ENCODE measurements around the gene RNF168. TPM values are rescaled to one million over a fixed set of nuclear protein-coding genes. Genes with fewer than 3 reads are reported as not detected.
"Not testable (repeated sequence)": the region's sequence is repeated elsewhere in the genome, so short reads cannot be mapped to it uniquely, and the experiment has no call there.

RNF168 gene
- 26.0 and 30.0 TPM in 2 replicates for total RNA-seq (2014; rRNA removed; shearing (Covaris generic))

DNA sequence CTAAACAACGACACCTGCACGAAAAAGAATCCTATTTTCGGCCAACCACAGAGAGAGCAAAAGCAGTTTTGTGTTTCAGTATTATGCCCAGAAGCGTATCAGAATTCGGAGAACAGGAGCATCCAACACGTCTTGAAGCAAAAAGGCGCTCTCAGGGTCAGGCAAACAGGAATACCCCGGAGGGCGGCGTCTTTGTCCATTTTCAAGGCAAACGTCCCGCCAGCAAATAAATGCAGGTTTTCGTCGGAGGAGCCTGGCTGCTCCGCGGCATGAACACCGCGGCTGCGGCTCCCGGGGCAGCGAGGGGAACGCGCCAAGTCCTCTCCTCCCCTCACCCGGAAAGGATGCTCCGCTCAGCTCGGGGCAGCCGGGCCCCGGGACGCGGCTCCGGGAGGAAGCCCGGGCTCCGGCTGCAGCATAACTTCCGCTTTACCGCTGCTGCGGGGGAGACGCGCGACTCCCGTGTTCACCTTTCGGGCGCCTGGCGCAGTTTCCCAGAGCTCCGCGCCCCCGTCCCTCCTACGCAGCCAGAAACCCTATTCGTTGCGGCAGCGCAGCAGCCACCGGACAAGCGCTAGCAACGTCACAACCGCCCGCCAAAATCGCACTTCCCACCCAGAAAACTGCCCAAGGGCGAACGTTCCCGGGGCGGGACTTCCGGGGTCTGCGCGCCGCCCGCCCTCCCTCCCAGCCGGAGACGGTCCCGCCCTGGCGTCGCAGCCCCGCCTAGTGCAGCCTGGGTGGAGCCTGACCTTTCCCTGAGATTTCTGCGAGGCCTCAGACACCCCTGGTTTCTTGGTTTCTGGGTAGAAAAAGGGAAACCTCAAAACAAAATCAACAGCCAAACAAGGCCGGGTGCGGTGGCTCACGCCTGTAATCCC lies at the start of gene RNF168:
RNF168 (minus strand) TSS at position 573 of the 881 bp plus-strand sequence. CDS start 595 bp downstream, outside the sequence.
- peak; percentile 94 to 96 for DNase-seq

GRCh38 chr3:196552253-196552652 lies 48.7 kb upstream of the RNF168 start:
- Histone ChIP-seq H3K27me3 (no peaks in the 10 kb centered on the region), H3K4me1 (no peaks in the 10 kb centered on the region), H3K4me3 (no peak overlapping the region), H3K9me3 (replicated peaks) (no peaks in the 10 kb centered on the region), H3K27ac (no peak overlapping the region), H3K36me3 (no peaks in the 10 kb centered on the region)
- DNase-seq = no peak

More for the DNA sequence above, at the start of gene RNF168:
- peak within 1 kb of the TSS; percentile 71 for H3K27ac ChIP-seq
- 0 out of 2 replicates have a peak, but pooled peaks cover 2% of the 10 kb centered on the region for H3K36me3 ChIP-seq
- no peaks in the 10 kb centered on the region for H3K27me3 ChIP-seq
- H3K4me1 ChIP-seq = no peaks in the 10 kb centered on the region
- H3K9me3 ChIP-seq (replicated peaks) = no peaks in the 10 kb centered on the region
- H3K4me3 ChIP-seq = peak within 1 kb of the TSS; percentile 86

DNA sequence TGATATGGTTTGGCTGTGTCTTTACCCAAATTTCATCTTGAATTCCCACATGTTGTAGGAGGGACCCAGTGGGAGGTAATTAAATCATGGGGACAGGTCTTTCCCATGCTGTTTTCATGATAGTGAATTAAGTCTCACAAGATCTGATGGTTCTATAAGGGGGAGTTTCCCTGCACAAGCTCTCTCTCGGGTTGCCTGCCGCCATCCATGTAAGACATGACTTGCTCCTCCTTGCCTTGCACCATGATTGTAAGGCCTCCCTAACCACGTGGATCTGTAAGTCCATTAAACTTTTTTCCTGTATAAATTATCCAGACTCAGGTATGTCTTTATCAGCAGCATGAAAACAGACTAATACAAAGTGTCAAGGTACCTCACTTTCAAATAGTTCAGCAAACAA lies 46.6 kb upstream of the RNF168 start:
- not testable (repeated sequence) for H3K4me3 ChIP-seq; H3K27me3 ChIP-seq; DNase-seq; H3K36me3 ChIP-seq; H3K9me3 ChIP-seq (replicated peaks); H3K4me1 ChIP-seq; H3K27ac ChIP-seq

DNA sequence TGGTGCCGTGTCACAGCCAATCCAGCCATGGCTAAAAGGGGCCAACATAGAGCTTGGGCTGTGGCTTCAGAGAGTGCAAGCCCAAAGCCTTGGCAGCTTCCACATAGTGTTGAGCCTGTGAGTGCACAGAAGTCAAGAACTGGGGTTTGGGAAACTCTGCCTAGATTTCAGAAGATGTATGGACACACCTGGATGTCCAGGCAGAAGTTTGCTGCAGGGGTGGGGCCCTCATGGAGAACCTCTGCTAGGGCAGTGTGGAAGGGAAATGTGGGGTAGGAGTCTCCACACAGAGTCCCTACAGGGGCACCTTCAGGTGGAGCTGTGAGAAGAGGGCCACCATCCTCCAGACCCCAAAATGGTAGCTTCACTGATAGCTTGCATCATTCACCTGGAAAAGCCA lies 45.7 kb upstream of the RNF168 start:
- not testable (repeated sequence) for H3K27me3 ChIP-seq; H3K36me3 ChIP-seq; H3K9me3 ChIP-seq (replicated peaks); H3K27ac ChIP-seq; H3K4me3 ChIP-seq; DNase-seq; H3K4me1 ChIP-seq

- no peaks in the 10 kb centered on the region for H3K4me1 ChIP-seq
- H3K27ac ChIP-seq = no peak overlapping the region
- DNase-seq = no peak
- no peak overlapping the region for H3K4me3 ChIP-seq
- H3K36me3 ChIP-seq = no peaks in the 10 kb centered on the region
- no peaks in the 10 kb centered on the region for H3K27me3 ChIP-seq
- no peaks in the 10 kb centered on the region for H3K9me3 ChIP-seq (replicated peaks)
These were observed 43.5 kb upstream of the RNF168 start for GRCh38 chr3:196547067-196547466.

DNA sequence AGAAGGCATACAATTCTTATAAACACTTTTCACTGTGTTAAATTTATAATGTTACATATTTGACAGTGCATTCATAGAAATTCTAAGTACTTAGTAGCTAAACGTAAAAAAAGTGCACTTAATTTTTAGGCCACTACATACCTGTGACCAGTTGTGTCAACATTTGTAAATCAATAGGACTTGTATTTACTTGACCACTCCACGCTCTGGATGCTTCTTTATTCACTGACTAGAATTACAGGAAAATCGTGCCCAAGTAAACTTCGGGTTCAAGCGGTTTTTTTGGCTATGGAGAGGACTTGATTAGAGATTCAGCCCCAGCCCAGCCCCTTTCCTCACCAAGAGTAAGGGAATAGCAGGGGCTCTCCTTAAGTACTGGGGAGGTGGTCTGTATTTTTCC lies 43.0 kb upstream of the RNF168 start:
- Histone ChIP-seq H3K27ac (no peak overlapping the region), H3K9me3 (replicated peaks) (peaks cover 4% of the 10 kb centered on the region; the same call in 1 of the 2 replicates), H3K27me3 (peaks cover under 1% of the 10 kb centered on the region; the same call in 1 of the 2 replicates)

GRCh38 chr3:196544491-196544992 lies 41.0 kb upstream of the RNF168 start:
- H3K4me1 ChIP-seq = no peaks in the 10 kb centered on the region
- H3K27ac ChIP-seq = no peak overlapping the region
- H3K4me3 ChIP-seq = no peak overlapping the region
- peaks cover 2% of the 10 kb centered on the region; the same call in 1 of the 2 replicates for H3K27me3 ChIP-seq
- DNase-seq = no peak
- H3K9me3 ChIP-seq (replicated peaks) = peaks cover 5% of the 10 kb centered on the region; the same call in 1 of the 2 replicates
- H3K36me3 ChIP-seq = no peaks in the 10 kb centered on the region

More for the DNA sequence above, 43.0 kb upstream of the RNF168 start:
- no peak for DNase-seq
- no peak overlapping the region for H3K4me3 ChIP-seq
- no peaks in the 10 kb centered on the region for H3K4me1 ChIP-seq
- no peaks in the 10 kb centered on the region for H3K36me3 ChIP-seq

GRCh38 chr3:196541684-196542445 lies 38.3 kb upstream of the RNF168 start:
- Histone ChIP-seq H3K27me3 (peaks cover 2% of the 10 kb centered on the region; the same call in 1 of the 2 replicates), H3K36me3 (no peaks in the 10 kb centered on the region), H3K4me1 (no peaks in the 10 kb centered on the region), H3K4me3 (no peak overlapping the region), H3K9me3 (replicated peaks) (peaks cover 5% of the 10 kb centered on the region; the same call in 1 of the 2 replicates), H3K27ac (no peak overlapping the region)
- DNase-seq = no peak

- Histone ChIP-seq H3K4me1 (no peaks in the 10 kb centered on the region), H3K9me3 (replicated peaks) (peaks cover 5% of the 10 kb centered on the region; the same call in 1 of the 2 replicates), H3K4me3 (no peak overlapping the region), H3K27me3 (peaks cover 2% of the 10 kb centered on the region; the same call in 1 of the 2 replicates), H3K36me3 (no peaks in the 10 kb centered on the region), H3K27ac (no peak overlapping the region)
- no peak for DNase-seq
These were observed 33.9 kb upstream of the RNF168 start for GRCh38 chr3:196537319-196537984.

- no peaks in the 10 kb centered on the region for H3K36me3 ChIP-seq
- no peaks in the 10 kb centered on the region for H3K27me3 ChIP-seq
- no peaks in the 10 kb centered on the region for H3K4me1 ChIP-seq
- H3K27ac ChIP-seq = no peak overlapping the region
- H3K4me3 ChIP-seq = no peak overlapping the region
- H3K9me3 ChIP-seq (replicated peaks) = peaks cover 5% of the 10 kb centered on the region; the same call in 1 of the 2 replicates
- DNase-seq = peak in 1 of 2 experiments; percentile 30
These were observed 29.7 kb upstream of the RNF168 start for GRCh38 chr3:196533260-196533681.

GRCh38 chr3:196531418-196531817 lies 27.9 kb upstream of the RNF168 start:
- Histone ChIP-seq H3K36me3 (no peaks in the 10 kb centered on the region), H3K4me1 (no peaks in the 10 kb centered on the region), H3K4me3 (no peak overlapping the region), H3K27me3 (no peaks in the 10 kb centered on the region), H3K9me3 (replicated peaks) (peaks cover 5% of the 10 kb centered on the region; the same call in 1 of the 2 replicates), H3K27ac (no peak overlapping the region)
- DNase-seq = no peak

- Histone ChIP-seq H3K9me3 (replicated peaks) (peaks cover 5% of the 10 kb centered on the region; the same call in 1 of the 2 replicates), H3K36me3 (no peaks in the 10 kb centered on the region), H3K4me1 (no peaks in the 10 kb centered on the region), H3K4me3 (no peak overlapping the region), H3K27me3 (no peaks in the 10 kb centered on the region), H3K27ac (no peak overlapping the region)
- no peak for DNase-seq
These were observed 25.2 kb upstream of the RNF168 start for GRCh38 chr3:196528639-196529233.

DNA sequence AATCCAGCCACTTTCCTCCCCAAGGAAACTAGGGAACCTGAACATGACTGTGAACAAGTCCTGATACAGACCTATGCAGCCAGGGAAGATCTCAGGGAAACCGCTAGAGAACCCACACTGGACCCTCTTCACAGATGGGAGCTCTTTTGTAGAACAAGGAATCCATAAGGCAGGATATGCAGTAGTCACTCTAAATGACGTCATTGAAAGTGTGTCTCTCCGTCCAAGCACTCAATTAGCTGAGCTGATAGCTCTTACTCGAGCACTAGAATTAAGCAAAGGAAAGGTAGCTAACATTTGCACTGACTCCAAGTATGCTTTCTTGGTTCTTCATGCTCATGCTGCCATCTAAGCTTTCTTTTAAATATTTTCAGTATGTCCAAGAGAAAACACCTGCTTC lies 21.6 kb upstream of the RNF168 start:
- H3K27me3 ChIP-seq = no peaks in the 10 kb centered on the region
- no peak for DNase-seq
- H3K9me3 ChIP-seq (replicated peaks) = peaks cover 2% of the 10 kb centered on the region
- no peaks in the 10 kb centered on the region for H3K36me3 ChIP-seq
- no peak overlapping the region for H3K4me3 ChIP-seq
- H3K4me1 ChIP-seq = no peaks in the 10 kb centered on the region
- no peak overlapping the region for H3K27ac ChIP-seq

DNA sequence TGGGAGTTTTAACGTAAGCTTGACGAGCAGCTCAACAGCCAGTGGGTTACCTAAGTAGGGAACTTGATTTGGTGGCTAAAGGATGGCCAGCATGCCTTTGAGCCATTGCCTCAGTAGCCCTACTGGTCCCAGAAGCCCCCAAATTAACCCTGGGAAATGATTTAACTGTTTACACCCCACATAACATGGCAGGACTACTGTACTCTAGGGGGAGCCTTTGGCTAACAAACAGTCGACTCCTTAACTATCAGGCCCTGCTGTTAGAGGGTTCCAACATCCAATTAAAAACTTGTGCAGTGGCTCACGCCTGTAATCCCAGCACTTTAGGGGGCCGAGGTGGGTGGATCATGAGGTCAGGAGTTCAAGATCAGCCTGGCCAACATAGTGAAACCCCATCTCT lies 21.0 kb upstream of the RNF168 start:
- H3K27me3 ChIP-seq = no peaks in the 10 kb centered on the region
- no peaks in the 10 kb centered on the region for H3K36me3 ChIP-seq
- no peak overlapping the region for H3K27ac ChIP-seq
- H3K4me1 ChIP-seq = no peaks in the 10 kb centered on the region
- DNase-seq = peak; percentile 27 to 60
- no peak overlapping the region for H3K4me3 ChIP-seq
- peaks cover 8% of the 10 kb centered on the region for H3K9me3 ChIP-seq (replicated peaks)
